Liver (tissue), 9 donors: ENCODE measurements around the gene MCF2L. TPM values are rescaled to one million over a fixed set of nuclear protein-coding genes. Genes with fewer than 3 reads are reported as not detected.
A peak's percentile ranks its signal among the peaks of the same experiment; 100 is the strongest.

Experiments
- DNase-seq: peaks from one replicate; pipeline ENCODE4 v3.0.0-alpha.2; 2017; ENCODE audit warnings: low spot score
- H3K27ac ChIP-seq, 2 donors: one replicate each; pipeline ENCODE4 v1.7.0; 2013; ENCODE audit warnings: inconsistent platforms in 2 of 2, low read length in 2 of 2, control low read depth in 1 of 2, low read depth in 1 of 2, mild to moderate bottlenecking in 1 of 2
- H3K27me3 ChIP-seq, 4 donors: one replicate each; pipeline versions ENCODE4 v1.6.1 to v1.7.0; 2013; ENCODE audit warnings: low read length in 3 of 4, inconsistent platforms in 1 of 4, mild to moderate bottlenecking in 1 of 4, moderate library complexity in 1 of 4; ENCODE audit not compliant: control insufficient read depth in 4 of 4, insufficient read depth in 4 of 4
- H3K36me3 ChIP-seq, 4 donors: one replicate each; pipeline versions ENCODE4 v1.6.1 to v1.7.0; 2013; ENCODE audit warnings: low read length in 3 of 4, mild to moderate bottlenecking in 3 of 4, low read depth in 1 of 4, moderate library complexity in 1 of 4; ENCODE audit not compliant: control insufficient read depth in 4 of 4, insufficient read depth in 3 of 4
- H3K4me1 ChIP-seq, 4 donors: one replicate each; pipeline versions ENCODE4 v1.6.1 to v1.7.0; 2013; ENCODE audit warnings: low read length in 3 of 4, mild to moderate bottlenecking in 3 of 4, moderate library complexity in 1 of 4; ENCODE audit not compliant: control insufficient read depth in 4 of 4, insufficient read depth in 4 of 4
- H3K4me3 ChIP-seq, 3 donors: one replicate each; pipeline versions ENCODE4 v1.6.1 to v1.7.0; 2013; ENCODE audit warnings: low read length in 3 of 3, control low read depth in 1 of 3, low read depth in 1 of 3, mild to moderate bottlenecking in 1 of 3
- H3K9ac ChIP-seq, 2 donors: one replicate each; pipeline ENCODE4 v1.7.0; 2013; ENCODE audit warnings: low read length in 2 of 2, mild to moderate bottlenecking in 2 of 2, moderate library complexity in 2 of 2, control low read depth in 1 of 2, low read depth in 1 of 2
- H3K9me3 ChIP-seq, 4 donors: one replicate each; pipeline versions ENCODE4 v1.6.1 to v1.7.0; 2013; ENCODE audit warnings: low read length in 3 of 4; ENCODE audit not compliant: control insufficient read depth in 4 of 4
- ATF3 ChIP-seq: IDR thresholded peaks from 2 replicates; pipeline ENCODE4 v1.6.1; 2016; ENCODE audit warnings: antibody characterized with exemption
- CTCF ChIP-seq: fragments of 150-350 bp; IDR thresholded peaks from 2 replicates; pipeline ENCODE4 v1.5.1; 2017; ENCODE audit warnings: improper control_type of control experiment, low read depth, low read length; ENCODE audit not compliant: missing input control
- EGR1 ChIP-seq, 2 donors: IDR thresholded peaks; 2 replicates each; pipeline ENCODE4 v1.6.1; 2016 to 2018; ENCODE audit warnings: antibody characterized with exemption in 2 of 2, low read depth in 2 of 2
- FOXA1 ChIP-seq: IDR thresholded peaks from 2 replicates; pipeline ENCODE4 v1.6.1; 2016; ENCODE audit warnings: antibody characterized with exemption
- FOXA2 ChIP-seq: IDR thresholded peaks from 2 replicates; pipeline ENCODE4 v1.6.1; 2016; ENCODE audit warnings: antibody characterized with exemption
- GABPA ChIP-seq, 2 donors: IDR thresholded peaks in 1 of 2; conservative IDR thresholded peaks in 1 of 2; 2 replicates each; pipeline ENCODE4 v1.6.1; 2016; ENCODE audit warnings: antibody characterized with exemption in 2 of 2, mild to moderate bottlenecking in 1 of 2, moderate library complexity in 1 of 2
- HNF4A ChIP-seq, 2 donors: conservative IDR thresholded peaks; 2 replicates each; pipeline ENCODE4 v1.6.1; 2016; ENCODE audit warnings: antibody characterized with exemption in 2 of 2, mild to moderate bottlenecking in 2 of 2
- HNF4G ChIP-seq: IDR thresholded peaks from 2 replicates; pipeline ENCODE4 v1.6.1; 2016; ENCODE audit warnings: antibody characterized with exemption
- JUND ChIP-seq, 2 donors: IDR thresholded peaks; 2 replicates each; pipeline ENCODE4 v1.6.1; 2016; ENCODE audit warnings: antibody characterized with exemption in 2 of 2
- MAX ChIP-seq: IDR thresholded peaks from 2 replicates; pipeline ENCODE4 v1.6.1; 2016; ENCODE audit warnings: antibody characterized with exemption
- NR2F2 ChIP-seq: IDR thresholded peaks from 2 replicates; pipeline ENCODE4 v1.6.1; 2016; ENCODE audit warnings: antibody characterized with exemption
- RAD21 ChIP-seq, 2 donors: IDR thresholded peaks; 2 replicates each; pipeline ENCODE4 v1.6.1; 2016; ENCODE audit warnings: antibody characterized with exemption in 2 of 2, mild to moderate bottlenecking in 2 of 2
- REST ChIP-seq: IDR thresholded peaks from 2 replicates; pipeline ENCODE4 v1.6.1; 2016; ENCODE audit warnings: antibody characterized with exemption, mild to moderate bottlenecking
- RXRA ChIP-seq, 2 donors: IDR thresholded peaks; 2 replicates each; pipeline ENCODE4 v1.6.1; 2017 to 2018; ENCODE audit warnings: antibody characterized with exemption in 2 of 2, mild to moderate bottlenecking in 1 of 2
- TAF1 ChIP-seq: conservative IDR thresholded peaks from 2 replicates; pipeline ENCODE4 v1.6.1; 2016; ENCODE audit warnings: antibody characterized with exemption, mild to moderate bottlenecking
- YY1 ChIP-seq: IDR thresholded peaks from 2 replicates; pipeline ENCODE4 v1.6.1; 2016; ENCODE audit warnings: antibody characterized with exemption, mild to moderate bottlenecking
- ZBTB33 ChIP-seq: IDR thresholded peaks from 2 replicates; pipeline ENCODE4 v1.6.1; 2016; ENCODE audit warnings: antibody characterized with exemption
- WGBS: extraction: QIAGEN DNeasy Blood & Tissue Kit; methylation state at CpG from one replicate; pipeline ENCODE4 v1.1.7; 2013; 5-methylcytosine and 5-hydroxymethylcytosine counted together
- polyA plus RNA-seq, 2 donors: library from polyadenylated mRNA; stranded (reverse) in 1 of 2; unstranded in 1 of 2; fragments of 200-250 nt in 1 of 2; fragments of >200 nt in 1 of 2; fragmentation: Nextera tagmentation in 1 of 2; extraction: Ambion mirVana in 1 of 2; gene quantifications; one replicate each; pipeline versions ENCODE4 v1.2.1 to v1.2.3, GENCODE V29; 2013 to 2015
- total RNA-seq, 2 donors: library from RNA; depleted of rRNA; stranded (reverse); fragments of >200 nt; gene quantifications; one replicate each; pipeline ENCODE4 v1.2.3, GENCODE V29; 2014
- donor health status: healthy.
- donor health status: healthy.
- donor health status: healthy.
- donor health status: healthy.
- donor health status: healthy.

The MCF2L gene
- total and polyA plus RNA-seq, 4 donors = 2.9 to 12.8 (median 7.1) TPM

GRCh38 chr13:113117335-113117872, 148.4 kb downstream of the MCF2L start (continued):
- no peak for TF ChIP-seq FOXA2
- no peak for TF ChIP-seq RAD21 (IDR thresholded peaks at IDR 0.05)

- no peaks in the 10 kb centered on the region for H3K27me3 ChIP-seq
- peaks cover 3 to 21% (median 9%) of the 10 kb centered on the region in 4 donors for H3K4me1 ChIP-seq
- DNase-seq = no peak
- H3K27ac ChIP-seq = no peak overlapping the region
- no peaks in the 10 kb centered on the region for H3K9me3 ChIP-seq
- WGBS = 88% methylated on average over 9 of the region's 9 CpGs
- H3K9ac ChIP-seq = no peak overlapping the region
- TF ChIP-seq HNF4A (conservative IDR thresholded peaks at IDR 0.05) = no peak
- no peak for TF ChIP-seq RAD21 (IDR thresholded peaks at IDR 0.05)
- TF ChIP-seq MAX = no peak
- no peak for TF ChIP-seq FOXA1
- TF ChIP-seq GABPA (IDR thresholded peaks at IDR 0.05 in 1 of 2, conservative IDR thresholded peaks at IDR 0.05 in 1 of 2) = no peak
- TF ChIP-seq EGR1 (IDR thresholded peaks at IDR 0.05; ENCODE audit: low read depth in 2 of 2) = no peak
- TF ChIP-seq REST = no peak
- no peak for TF ChIP-seq RXRA (IDR thresholded peaks at IDR 0.05)
- TF ChIP-seq HNF4G = no peak
- H3K4me3 ChIP-seq = no peak overlapping the region
- peaks cover 0 to 6% (median 5%) of the 10 kb centered on the region in 4 donors for H3K36me3 ChIP-seq
Observed at GRCh38 chr13:113117911-113118260, 148.9 kb downstream of the MCF2L start.

GRCh38 chr13:113118261-113119021, 149.4 kb downstream of the MCF2L start:
- DNase-seq = peak; percentile 30
- Histone ChIP-seq H3K27ac (no peak overlapping the region), H3K9me3 (no peaks in the 10 kb centered on the region), H3K4me1 (peaks cover 3 to 21% (median 11%) of the 10 kb centered on the region in 4 donors), H3K27me3 (no peaks in the 10 kb centered on the region), H3K4me3 (no peak overlapping the region), H3K9ac (no peak overlapping the region), H3K36me3 (peaks cover 0 to 6% (median 5%) of the 10 kb centered on the region in 4 donors)
- WGBS = 93% methylated on average over 42 of the region's 42 CpGs
- no peak for TF ChIP-seq EGR1 (IDR thresholded peaks at IDR 0.05; ENCODE audit: low read depth in 2 of 2)
- TF ChIP-seq FOXA1 = no peak
- no peak for TF ChIP-seq HNF4G
- no peak for TF ChIP-seq GABPA (IDR thresholded peaks at IDR 0.05 in 1 of 2, conservative IDR thresholded peaks at IDR 0.05 in 1 of 2)
- TF ChIP-seq FOXA2 = no peak
- TF ChIP-seq TAF1 = no peak
- TF ChIP-seq CTCF = no peak
- TF ChIP-seq RXRA (IDR thresholded peaks at IDR 0.05) = no peak
- TF ChIP-seq REST = no peak
- TF ChIP-seq ZBTB33 = no peak
- TF ChIP-seq JUND (IDR thresholded peaks at IDR 0.05) = no peak
- TF ChIP-seq HNF4A (conservative IDR thresholded peaks at IDR 0.05) = no peak
- TF ChIP-seq ATF3 = no peak
- no peak for TF ChIP-seq NR2F2
- TF ChIP-seq YY1 = no peak
